ENCODE measurements around the gene NOVA2.

NOVA2 gene

DNA sequence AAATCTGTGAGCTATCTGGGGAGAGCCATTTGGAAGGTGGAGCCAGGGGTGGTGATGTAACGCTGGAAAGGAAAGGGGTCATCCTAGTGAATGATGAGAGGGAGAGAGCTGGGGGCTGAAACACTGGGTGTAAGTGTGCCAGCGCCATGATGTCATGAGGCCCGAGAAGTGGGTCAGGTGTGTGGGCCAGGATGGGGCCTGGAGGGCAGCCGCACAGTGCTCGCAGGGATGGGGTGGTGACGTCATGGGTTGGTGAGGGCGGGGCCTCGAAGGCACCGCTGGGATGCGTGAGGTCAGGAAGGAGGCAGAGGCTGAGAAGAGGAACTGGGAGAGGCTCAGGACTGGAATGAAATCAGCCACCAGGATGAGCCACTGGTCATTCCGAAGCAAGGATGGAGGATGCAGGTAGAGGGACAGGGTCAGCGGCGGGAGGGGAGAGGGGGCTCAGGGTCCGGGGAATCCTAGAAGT lies 26.0 kb upstream of the NOVA2 start:
- DNase-seq (ENCODE audit: low read depth) = peak; percentile 14
- no peak overlapping the region for H3K4me3 ChIP-seq (ENCODE audit: low read depth, low read length)
- TF ChIP-seq, protein P1, sequence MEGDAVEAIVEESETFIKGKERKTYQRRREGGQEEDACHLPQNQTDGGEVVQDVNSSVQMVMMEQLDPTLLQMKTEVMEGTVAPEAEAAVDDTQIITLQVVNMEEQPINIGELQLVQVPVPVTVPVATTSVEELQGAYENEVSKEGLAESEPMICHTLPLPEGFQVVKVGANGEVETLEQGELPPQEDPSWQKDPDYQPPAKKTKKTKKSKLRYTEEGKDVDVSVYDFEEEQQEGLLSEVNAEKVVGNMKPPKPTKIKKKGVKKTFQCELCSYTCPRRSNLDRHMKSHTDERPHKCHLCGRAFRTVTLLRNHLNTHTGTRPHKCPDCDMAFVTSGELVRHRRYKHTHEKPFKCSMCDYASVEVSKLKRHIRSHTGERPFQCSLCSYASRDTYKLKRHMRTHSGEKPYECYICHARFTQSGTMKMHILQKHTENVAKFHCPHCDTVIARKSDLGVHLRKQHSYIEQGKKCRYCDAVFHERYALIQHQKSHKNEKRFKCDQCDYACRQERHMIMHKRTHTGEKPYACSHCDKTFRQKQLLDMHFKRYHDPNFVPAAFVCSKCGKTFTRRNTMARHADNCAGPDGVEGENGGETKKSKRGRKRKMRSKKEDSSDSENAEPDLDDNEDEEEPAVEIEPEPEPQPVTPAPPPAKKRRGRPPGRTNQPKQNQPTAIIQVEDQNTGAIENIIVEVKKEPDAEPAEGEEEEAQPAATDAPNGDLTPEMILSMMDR (conservative IDR thresholded peaks at IDR 0.05; ENCODE audit: low read depth, low read length) = no peak

DNA sequence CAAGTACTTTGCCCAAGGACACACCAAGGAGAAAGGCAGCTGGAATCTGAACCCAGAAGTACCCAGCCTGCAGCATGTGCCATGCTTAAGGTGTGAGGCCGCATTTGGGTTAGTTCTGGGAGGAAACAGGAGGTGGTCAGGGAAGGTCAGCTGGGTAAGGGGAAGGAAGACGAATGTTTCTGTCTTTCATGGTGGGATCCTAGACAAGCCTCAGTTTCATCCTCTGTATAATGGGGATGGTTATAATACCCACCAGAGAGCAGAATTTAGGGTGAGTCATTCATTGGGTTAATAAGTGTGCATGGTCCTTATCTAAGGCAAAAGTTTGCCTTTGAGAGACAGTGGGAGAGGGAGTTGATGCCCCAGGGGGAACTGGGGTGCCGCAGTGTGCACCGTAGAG lies 25.2 kb upstream of the NOVA2 start:
- TF ChIP-seq, protein P1 (conservative IDR thresholded peaks at IDR 0.05; ENCODE audit: low read depth, low read length) = no peak
- DNase-seq (ENCODE audit: low read depth) = no peak
- H3K4me3 ChIP-seq (ENCODE audit: low read depth, low read length) = no peak overlapping the region

DNA sequence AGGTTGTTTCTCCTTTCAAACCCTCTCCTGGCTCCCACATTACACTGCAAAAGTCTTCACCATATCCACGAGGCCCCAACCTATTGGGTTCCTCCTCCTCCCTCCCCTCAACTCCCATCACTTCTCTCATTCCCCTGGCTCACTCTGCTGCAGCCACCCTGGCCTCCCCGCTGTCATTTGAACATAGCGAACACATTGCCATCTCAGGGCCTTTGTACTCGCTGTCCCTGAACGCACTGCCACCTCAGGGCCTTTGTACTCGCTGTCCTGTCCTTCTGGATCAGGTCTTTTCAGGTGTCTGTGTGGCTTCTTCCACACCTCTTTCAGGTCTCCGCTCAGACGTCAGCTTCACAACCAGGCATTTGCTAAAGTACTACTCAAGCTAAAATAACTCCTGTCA lies 23.3 kb upstream of the NOVA2 start:
- no peak for DNase-seq (ENCODE audit: low read depth)
- no peak overlapping the region for H3K4me3 ChIP-seq (ENCODE audit: low read depth, low read length)
- TF ChIP-seq, protein P1 (conservative IDR thresholded peaks at IDR 0.05; ENCODE audit: low read depth, low read length) = no peak

DNA sequence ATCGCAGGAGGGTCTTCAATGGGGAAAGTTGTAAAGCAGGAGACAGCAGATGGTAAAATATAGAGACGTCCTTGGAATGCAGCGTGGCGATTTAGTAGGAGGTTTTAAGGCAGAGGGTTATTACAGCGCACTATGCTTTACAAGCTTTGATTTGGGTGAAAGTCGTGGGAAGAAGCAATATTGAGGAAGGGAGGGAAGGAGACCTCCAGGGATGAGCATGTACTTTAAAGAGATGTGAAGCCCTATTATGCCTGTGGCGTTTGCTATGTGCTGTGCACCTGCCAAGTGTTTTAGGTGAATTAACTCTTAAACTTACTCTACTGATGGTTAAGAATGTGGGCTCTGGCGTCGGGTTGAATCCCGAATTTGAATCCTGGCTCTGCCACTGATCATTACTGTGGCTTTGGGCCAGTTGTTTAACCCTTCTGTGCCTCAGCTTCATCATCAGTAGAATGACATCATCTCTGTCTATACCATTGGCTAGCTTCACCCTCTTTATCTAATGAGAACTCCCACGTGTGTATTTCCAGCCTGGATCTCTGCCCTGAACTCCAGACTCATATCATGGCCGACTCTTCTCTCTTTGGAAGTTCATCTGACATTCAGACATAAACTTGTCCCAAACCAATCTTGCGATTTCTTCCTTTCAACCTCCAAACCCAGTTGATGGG lies 22.2 kb upstream of the NOVA2 start:
- H3K4me3 ChIP-seq (ENCODE audit: low read depth, low read length) = peak overlapping the region; percentile 88
- TF ChIP-seq, protein P1 (conservative IDR thresholded peaks at IDR 0.05; ENCODE audit: low read depth, low read length) = no peak
- peak; percentile 26 for DNase-seq (ENCODE audit: low read depth)

DNA sequence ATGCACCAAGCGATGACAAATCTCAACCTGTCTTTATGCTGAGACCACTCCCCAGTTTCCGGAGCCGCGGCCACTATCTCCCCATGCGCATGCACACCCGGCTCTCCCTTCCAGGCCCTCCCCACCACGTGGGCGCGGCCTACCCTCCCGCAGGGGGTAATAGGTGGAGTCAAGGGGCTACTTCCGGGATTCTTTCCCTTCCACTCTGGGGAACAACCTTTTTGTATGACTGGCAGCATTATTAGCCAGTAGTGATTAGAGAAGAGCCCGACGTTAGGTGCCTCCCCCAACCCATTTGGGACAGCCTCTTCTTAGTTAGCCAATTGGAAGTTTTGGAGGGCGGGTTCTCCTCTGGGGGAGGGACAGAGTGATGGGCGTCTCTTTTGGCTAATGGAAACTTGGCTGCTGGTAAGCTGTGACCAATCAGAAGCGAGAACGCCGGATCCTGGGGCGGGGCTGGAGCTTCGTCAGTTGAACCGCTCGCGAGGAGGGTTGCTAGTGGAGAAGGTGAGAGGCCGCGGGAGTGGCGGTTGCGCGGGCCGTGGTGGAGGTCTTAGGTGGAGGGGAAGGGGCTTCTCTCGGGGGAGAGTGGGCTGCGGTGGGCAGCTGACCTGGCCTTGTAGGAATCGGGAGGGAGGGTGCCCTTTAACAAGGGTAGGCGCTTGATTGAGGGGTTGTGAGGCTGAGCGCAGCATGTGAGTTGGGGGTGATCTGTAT lies 21.5 kb upstream of the NOVA2 start, which contains the start of gene CCDC61:
Gene CCDC61 (plus strand): TSS at position 470 of the 717 bp plus-strand sequence. CDS start 7,552 bp downstream, outside the sequence.
- H3K4me3 ChIP-seq (ENCODE audit: low read depth, low read length) = peak within 1 kb of the TSS; percentile 88

DNA sequence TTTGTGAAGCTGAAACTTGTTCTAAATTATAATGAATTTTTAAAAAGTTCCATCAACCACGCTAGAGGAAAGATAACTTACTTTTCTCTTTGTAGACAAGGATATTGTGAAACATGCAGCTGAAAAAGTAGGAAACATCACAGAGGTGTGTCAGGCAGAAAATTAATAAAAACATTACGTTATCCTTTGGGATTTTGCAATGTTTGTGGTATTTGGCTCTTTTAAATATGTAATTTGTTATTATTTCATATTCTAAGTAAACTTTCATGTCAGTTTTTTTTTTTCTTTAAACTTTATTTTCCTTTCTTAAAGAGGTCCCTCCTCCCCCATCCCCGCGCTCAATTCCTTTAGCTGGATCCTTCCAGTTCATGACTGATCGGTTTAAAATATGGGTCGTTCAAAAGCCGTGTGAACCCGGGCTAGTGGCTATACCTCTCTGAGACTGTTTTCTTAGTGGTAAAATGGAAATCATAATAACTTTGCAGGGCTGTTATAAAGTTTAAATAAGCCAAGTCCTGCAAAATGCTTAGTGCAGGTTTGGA lies 20.9 kb upstream of the NOVA2 start:
- H3K4me3 ChIP-seq (ENCODE audit: low read depth, low read length) = peak overlapping the region; percentile 60
- TF ChIP-seq, protein P1 (conservative IDR thresholded peaks at IDR 0.05; ENCODE audit: low read depth, low read length) = no peak
- no peak for DNase-seq (ENCODE audit: low read depth)

More for the DNA sequence above, 21.5 kb upstream of the NOVA2 start, which contains the start of gene CCDC61:
- TF ChIP-seq, protein P1 (conservative IDR thresholded peaks at IDR 0.05; ENCODE audit: low read depth, low read length) = no peak
- peak; percentile 100 for DNase-seq (ENCODE audit: low read depth)
